ENCODE measurements around the gene RNF31. TPM values are rescaled to one million over a fixed set of nuclear protein-coding genes. Genes with fewer than 3 reads are reported as not detected.
A peak's percentile ranks its signal among the peaks of the same experiment; 100 is the strongest.

Gene RNF31
- total and polyA plus RNA-seq, 2 of the 13 experiments (the other 11 are each of a cell fraction or from before 2014, with no cell fraction given) = 48.2 to 86.8 TPM

DNA sequence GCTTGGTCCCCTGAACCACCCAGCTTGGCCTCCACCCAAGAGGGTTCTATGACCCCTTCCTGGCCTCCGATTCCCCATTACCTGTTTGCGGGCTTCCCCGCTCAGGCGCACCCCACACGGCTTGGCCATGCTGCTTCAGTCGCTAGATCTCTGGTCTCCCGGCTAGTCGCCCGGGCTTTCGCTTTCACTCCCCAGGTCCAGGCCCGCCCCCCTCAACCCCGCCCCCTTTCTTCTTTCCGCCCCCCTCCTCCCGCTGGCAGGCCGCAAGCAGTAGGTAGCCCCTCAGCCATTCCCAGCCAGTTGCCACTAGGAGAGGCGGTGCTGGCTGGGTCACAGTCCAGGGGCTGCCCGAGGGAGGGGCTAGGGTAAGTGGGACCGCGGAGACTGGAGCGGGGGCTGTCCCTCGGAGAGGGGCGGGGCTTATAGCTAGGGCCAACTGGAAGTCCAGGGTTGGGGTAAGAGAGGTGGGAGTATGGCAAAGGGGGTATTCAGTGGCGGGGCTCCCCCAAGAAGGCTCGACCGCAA lies 783 bp upstream of the RNF31 start, which contains the start of gene PSME2 (continued):
- TF ChIP-seq ZNF574 (CRISPR knock-in tag; IDR thresholded peaks at IDR 0.05) (peak; percentile 63), FOXO4 (CRISPR knock-in tag; conservative IDR thresholded peaks at IDR 0.05) (no peak), PAX8 (CRISPR knock-in tag; IDR thresholded peaks at IDR 0.05; ENCODE audit: borderline replicate concordance) (no peak; the same call in 1 of the 2 replicates), ZNF33A (CRISPR knock-in tag; IDR thresholded peaks at IDR 0.05; ENCODE audit: borderline replicate concordance) (no peak), TOPORS (CRISPR knock-in tag; IDR thresholded peaks at IDR 0.05) (no peak), SATB2 (CRISPR knock-in tag; IDR thresholded peaks at IDR 0.05) (no peak), ZNF292 (CRISPR knock-in tag; IDR thresholded peaks at IDR 0.05; ENCODE audit: borderline replicate concordance, low read depth) (peak; percentile 77), MED13 (CRISPR knock-in tag; IDR thresholded peaks at IDR 0.05) (peak; percentile 69; the same call in 1 of the 2 replicates), ZNF329 (CRISPR knock-in tag; IDR thresholded peaks at IDR 0.05; ENCODE audit: low read depth) (no peak), ZNF101 (CRISPR knock-in tag; IDR thresholded peaks at IDR 0.05; ENCODE audit: borderline replicate concordance, low read depth) (no peak), MYC (CRISPR knock-in tag; IDR thresholded peaks at IDR 0.05; ENCODE audit: borderline replicate concordance) (peak; percentile 59; the same call in 1 of the 2 replicates), RBM22 (optimal IDR thresholded peaks at IDR 0.05; ENCODE audit: low read length) (no peak), RFXANK (CRISPR knock-in tag; IDR thresholded peaks at IDR 0.05) (no peak; the same call in 1 of the 2 replicates), PHF8 (CRISPR knock-in tag; IDR thresholded peaks at IDR 0.05) (peak; percentile 72; the same call in 1 of the 2 replicates)
- TF ChIP-seq, protein P1, sequence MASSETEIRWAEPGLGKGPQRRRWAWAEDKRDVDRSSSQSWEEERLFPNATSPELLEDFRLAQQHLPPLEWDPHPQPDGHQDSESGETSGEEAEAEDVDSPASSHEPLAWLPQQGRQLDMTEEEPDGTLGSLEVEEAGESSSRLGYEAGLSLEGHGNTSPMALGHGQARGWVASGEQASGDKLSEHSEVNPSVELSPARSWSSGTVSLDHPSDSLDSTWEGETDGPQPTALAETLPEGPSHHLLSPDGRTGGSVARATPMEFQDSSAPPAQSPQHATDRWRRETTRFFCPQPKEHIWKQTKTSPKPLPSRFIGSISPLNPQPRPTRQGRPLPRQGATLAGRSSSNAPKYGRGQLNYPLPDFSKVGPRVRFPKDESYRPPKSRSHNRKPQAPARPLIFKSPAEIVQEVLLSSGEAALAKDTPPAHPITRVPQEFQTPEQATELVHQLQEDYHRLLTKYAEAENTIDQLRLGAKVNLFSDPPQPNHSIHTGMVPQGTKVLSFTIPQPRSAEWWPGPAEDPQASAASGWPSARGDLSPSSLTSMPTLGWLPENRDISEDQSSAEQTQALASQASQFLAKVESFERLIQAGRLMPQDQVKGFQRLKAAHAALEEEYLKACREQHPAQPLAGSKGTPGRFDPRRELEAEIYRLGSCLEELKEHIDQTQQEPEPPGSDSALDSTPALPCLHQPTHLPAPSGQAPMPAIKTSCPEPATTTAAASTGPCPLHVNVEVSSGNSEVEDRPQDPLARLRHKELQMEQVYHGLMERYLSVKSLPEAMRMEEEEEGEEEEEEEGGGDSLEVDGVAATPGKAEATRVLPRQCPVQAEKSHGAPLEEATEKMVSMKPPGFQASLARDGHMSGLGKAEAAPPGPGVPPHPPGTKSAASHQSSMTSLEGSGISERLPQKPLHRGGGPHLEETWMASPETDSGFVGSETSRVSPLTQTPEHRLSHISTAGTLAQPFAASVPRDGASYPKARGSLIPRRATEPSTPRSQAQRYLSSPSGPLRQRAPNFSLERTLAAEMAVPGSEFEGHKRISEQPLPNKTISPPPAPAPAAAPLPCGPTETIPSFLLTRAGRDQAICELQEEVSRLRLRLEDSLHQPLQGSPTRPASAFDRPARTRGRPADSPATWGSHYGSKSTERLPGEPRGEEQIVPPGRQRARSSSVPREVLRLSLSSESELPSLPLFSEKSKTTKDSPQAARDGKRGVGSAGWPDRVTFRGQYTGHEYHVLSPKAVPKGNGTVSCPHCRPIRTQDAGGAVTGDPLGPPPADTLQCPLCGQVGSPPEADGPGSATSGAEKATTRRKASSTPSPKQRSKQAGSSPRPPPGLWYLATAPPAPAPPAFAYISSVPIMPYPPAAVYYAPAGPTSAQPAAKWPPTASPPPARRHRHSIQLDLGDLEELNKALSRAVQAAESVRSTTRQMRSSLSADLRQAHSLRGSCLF (CRISPR knock-in tag; IDR thresholded peaks at IDR 0.05; ENCODE audit: borderline replicate concordance) = no peak
- TF ChIP-seq, protein P2, sequence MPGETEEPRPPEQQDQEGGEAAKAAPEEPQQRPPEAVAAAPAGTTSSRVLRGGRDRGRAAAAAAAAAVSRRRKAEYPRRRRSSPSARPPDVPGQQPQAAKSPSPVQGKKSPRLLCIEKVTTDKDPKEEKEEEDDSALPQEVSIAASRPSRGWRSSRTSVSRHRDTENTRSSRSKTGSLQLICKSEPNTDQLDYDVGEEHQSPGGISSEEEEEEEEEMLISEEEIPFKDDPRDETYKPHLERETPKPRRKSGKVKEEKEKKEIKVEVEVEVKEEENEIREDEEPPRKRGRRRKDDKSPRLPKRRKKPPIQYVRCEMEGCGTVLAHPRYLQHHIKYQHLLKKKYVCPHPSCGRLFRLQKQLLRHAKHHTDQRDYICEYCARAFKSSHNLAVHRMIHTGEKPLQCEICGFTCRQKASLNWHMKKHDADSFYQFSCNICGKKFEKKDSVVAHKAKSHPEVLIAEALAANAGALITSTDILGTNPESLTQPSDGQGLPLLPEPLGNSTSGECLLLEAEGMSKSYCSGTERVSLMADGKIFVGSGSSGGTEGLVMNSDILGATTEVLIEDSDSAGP (CRISPR knock-in tag; IDR thresholded peaks at IDR 0.05; ENCODE audit: borderline replicate concordance) = no peak
- TF ChIP-seq, protein P3, sequence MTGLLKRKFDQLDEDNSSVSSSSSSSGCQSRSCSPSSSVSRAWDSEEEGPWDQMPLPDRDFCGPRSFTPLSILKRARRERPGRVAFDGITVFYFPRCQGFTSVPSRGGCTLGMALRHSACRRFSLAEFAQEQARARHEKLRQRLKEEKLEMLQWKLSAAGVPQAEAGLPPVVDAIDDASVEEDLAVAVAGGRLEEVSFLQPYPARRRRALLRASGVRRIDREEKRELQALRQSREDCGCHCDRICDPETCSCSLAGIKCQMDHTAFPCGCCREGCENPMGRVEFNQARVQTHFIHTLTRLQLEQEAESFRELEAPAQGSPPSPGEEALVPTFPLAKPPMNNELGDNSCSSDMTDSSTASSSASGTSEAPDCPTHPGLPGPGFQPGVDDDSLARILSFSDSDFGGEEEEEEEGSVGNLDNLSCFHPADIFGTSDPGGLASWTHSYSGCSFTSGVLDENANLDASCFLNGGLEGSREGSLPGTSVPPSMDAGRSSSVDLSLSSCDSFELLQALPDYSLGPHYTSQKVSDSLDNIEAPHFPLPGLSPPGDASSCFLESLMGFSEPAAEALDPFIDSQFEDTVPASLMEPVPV (CRISPR knock-in tag; IDR thresholded peaks at IDR 0.05) = peak; percentile 52; the same call in 1 of the 2 replicates

Data from HepG2 (cell line).